ENCODE measurements around the gene UBA52. TPM values are rescaled to one million over a fixed set of nuclear protein-coding genes. Genes with fewer than 3 reads are reported as not detected.

UBA52 gene
- total and polyA plus RNA-seq, 2 experiments from 2014 or later = 627 to 1,301 TPM

DNA sequence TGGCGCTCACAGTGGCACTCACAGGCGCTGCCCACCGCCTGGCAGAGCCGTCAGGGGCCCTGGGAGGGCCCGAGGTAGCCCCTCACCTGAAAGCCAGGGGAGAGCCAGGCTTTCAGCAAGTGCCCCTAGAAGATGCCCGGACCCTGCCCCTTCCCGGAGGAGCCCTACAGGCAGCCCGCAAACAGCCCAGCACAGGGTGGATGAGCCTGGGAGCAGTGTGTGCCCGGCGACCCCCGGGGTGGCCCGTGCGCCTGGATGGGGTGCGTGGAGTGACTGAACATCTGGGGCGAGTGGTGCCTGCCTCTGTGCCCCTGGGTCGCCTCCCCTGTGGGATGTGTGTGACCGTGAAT, 33.5 kb downstream of the UBA52 start (continued):
- TF ChIP-seq CREB1 (CRISPR knock-in tag; IDR thresholded peaks at IDR 0.05; ENCODE audit: low read depth) (no peak), JUNB (IDR thresholded peaks at IDR 0.05; ENCODE audit: unreplicated experiment) (no peak), STAT1 (IDR thresholded peaks at IDR 0.05; ENCODE audit: unreplicated experiment) (no peak)

DNA sequence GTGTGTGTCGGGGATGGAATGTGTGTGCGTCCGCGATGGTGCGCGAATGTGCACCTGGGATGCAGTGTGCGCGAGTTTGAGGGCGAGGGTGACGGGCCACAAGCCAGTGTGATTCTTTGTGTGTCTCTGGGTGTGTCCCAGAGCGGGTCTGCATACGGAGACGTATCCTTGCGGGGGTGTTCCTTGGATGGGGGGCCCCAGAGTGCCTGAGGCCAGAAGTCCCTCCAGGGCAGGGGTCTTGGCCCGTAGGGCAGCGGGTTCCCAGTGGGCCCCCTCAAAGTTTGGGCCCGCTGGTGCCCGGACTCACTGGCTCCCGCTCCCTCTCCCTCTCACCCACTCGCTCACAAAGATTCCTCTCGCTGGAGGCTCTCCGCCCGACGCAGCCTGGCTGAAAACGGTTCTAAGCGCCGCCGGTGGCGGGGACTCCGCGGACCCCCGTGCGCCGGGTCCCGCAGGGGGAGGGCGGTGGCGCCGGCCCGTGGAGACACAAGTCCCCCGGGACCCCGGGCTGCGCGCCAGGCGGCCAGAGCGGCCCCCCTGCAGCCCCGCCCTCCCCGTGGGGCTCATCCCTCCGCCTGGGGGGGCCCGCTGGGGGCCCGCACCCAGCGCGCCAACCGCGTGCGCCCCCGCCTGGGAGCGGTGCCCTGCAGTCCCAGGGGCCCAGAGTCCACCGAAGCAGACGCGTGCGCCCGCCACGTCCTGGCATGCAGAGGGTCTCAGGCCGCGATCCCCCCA, 34.1 kb downstream of the UBA52 start:
- 0 out of 2 replicates have a peak, but pooled peaks cover 7% of the 10 kb centered on the region for H4K20me1 ChIP-seq (replicated peaks; ENCODE audit: insufficient read depth)
- no peak for TF ChIP-seq JUNB (IDR thresholded peaks at IDR 0.05; ENCODE audit: unreplicated experiment)
- TF ChIP-seq EZH2 (IDR thresholded peaks at IDR 0.05; ENCODE audit: low read depth, unreplicated experiment) = peak; percentile 87
- no peaks in the 10 kb centered on the region for H3K9me2 ChIP-seq (ENCODE audit: insufficient read depth)
- Mint-ChIP-seq H3K9me3 (no peaks in the 10 kb centered on the region; the same call in 2 of the 3 replicates), H3K27ac (no peak overlapping the region), H3K4me1 (peaks cover 41% of the 10 kb centered on the region), H3K4me3 (peak overlapping the region; percentile 67), H3K36me3 (ENCODE audit: low read depth) (peaks cover 2% of the 10 kb centered on the region; the same call in 1 of the 3 replicates), H3K27me3 (ENCODE audit: insufficient read depth, low read depth, poor library complexity) (peaks cover 87% of the 10 kb centered on the region)
- H3K27ac ChIP-seq (ENCODE audit: low read depth) = no peak overlapping the region
- no peak overlapping the region for H2AFZ ChIP-seq
- H3F3A ChIP-seq (replicated peaks; ENCODE audit: low read depth) = peaks cover 34% of the 10 kb centered on the region
- DNase-seq (ENCODE audit: low spot score) (peak; percentile 39), ATAC-seq (no peak)
- no peaks in the 10 kb centered on the region for H3K36me3 ChIP-seq (ENCODE audit: insufficient read depth)
- H3K79me2 ChIP-seq (replicated peaks; ENCODE audit: insufficient read depth) = no peaks in the 10 kb centered on the region
- peak overlapping the region; percentile 57 for H3K4me3 ChIP-seq
- H3K27me3 ChIP-seq (ENCODE audit: insufficient read depth) = peaks cover 96% of the 10 kb centered on the region
- peak overlapping the region; percentile 96 for H3K4me2 ChIP-seq
- H3K4me1 ChIP-seq (ENCODE audit: insufficient read depth) = peaks cover 46% of the 10 kb centered on the region

DNA sequence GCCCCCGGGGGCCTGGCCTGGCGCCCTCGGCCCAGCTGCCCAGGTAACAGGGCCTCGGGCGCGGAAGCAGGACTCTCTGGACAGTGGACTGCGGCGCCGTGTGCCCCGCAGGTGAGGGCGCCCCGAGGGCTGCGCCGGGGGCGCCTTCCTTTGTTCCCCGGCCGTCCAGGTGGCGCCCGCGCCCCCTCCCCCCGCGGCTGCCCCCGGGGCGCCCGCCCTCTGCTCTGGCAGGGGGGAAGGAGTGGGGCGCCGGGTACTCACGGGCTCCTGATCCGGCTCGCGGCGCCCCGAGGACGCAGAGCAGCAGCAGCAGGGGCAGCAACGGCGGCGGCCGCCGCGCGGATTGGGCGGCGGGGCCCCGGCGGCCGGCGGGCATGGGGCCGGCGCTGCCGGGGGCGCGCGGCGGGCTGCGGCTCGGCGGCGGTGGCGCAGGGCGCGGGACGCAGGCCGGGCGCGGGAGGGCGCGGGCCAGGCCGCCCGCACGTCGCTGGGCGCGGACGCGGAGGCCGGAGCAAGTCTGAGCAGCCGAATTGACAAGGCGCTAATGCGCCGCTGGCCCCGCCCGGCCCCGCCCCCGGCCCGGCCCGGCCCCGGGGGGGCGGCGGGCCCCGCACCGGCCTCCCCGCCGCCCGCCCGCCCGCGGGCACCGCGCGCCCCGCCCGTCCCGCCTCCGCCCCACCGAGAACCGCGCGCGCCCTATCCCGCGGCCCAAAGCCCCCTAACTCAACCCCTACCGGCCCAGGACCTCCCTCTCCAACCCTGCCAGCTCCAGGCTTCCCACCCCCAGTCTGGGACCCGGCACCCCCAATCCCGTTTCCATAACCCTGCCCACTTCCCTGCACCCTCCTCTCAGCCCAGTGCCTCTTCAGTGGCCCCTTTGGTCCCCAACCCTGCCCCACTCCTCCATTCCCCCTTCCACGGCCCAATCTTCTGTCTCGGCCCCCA, 34.9 kb downstream of the UBA52 start, which contains the start of gene CRLF1:
Gene CRLF1, minus strand, starts transcription at position 519 of the 945 bp plus-strand sequence. Its CDS starts 143 bp downstream, at position 376.
- Histone ChIP-seq H4K20me1 (replicated peaks; ENCODE audit: insufficient read depth) (0 out of 2 replicates have a peak, but pooled peaks cover 7% of the 10 kb centered on the region), H3K4me2 (peak within 1 kb of the TSS; percentile 96), H3K4me3 (peak within 1 kb of the TSS; percentile 57), H3K9me2 (ENCODE audit: insufficient read depth) (no peaks in the 10 kb centered on the region), H3K4me1 (ENCODE audit: insufficient read depth) (peaks cover 53% of the 10 kb centered on the region), H3F3A (replicated peaks; ENCODE audit: low read depth) (peaks cover 37% of the 10 kb centered on the region), H2AFZ (no peak within 1 kb of the TSS; the same call in 1 of the 2 replicates), H3K79me2 (replicated peaks; ENCODE audit: insufficient read depth) (no peaks in the 10 kb centered on the region), H3K27ac (ENCODE audit: low read depth) (no peak within 1 kb of the TSS), H3K36me3 (ENCODE audit: insufficient read depth) (no peaks in the 10 kb centered on the region), H3K27me3 (ENCODE audit: insufficient read depth) (peaks cover 96% of the 10 kb centered on the region)
- no peak within 1 kb of the TSS for H3K27ac Mint-ChIP-seq
- DNase-seq (ENCODE audit: low spot score) = peak; percentile 46
- H3K4me1 Mint-ChIP-seq = peaks cover 46% of the 10 kb centered on the region
- no peaks in the 10 kb centered on the region; the same call in 2 of the 3 replicates for H3K9me3 Mint-ChIP-seq
- H3K4me3 Mint-ChIP-seq = peak within 1 kb of the TSS; percentile 67
- TF ChIP-seq JUNB (IDR thresholded peaks at IDR 0.05; ENCODE audit: unreplicated experiment) (no peak), EZH2 (IDR thresholded peaks at IDR 0.05; ENCODE audit: low read depth, unreplicated experiment) (peak; percentile 54)
- no peak for ATAC-seq
- peaks cover 2% of the 10 kb centered on the region; the same call in 1 of the 3 replicates for H3K36me3 Mint-ChIP-seq (ENCODE audit: low read depth)
- H3K27me3 Mint-ChIP-seq (ENCODE audit: insufficient read depth, low read depth, poor library complexity) = peaks cover 84% of the 10 kb centered on the region
